ENCODE measurements around the gene SAC3D1. TPM values are rescaled to one million over a fixed set of nuclear protein-coding genes. Genes with fewer than 3 reads are reported as not detected.

Gene SAC3D1
- total and polyA plus RNA-seq, 2 of the 4 experiments (the other 2 are of a cell fraction) = 2.9 to 13.2 TPM

GRCh38 chr11:65066315-65066714 lies 25.3 kb downstream of the SAC3D1 start:
- Histone ChIP-seq H4K20me1 (ENCODE audit: insufficient read depth, low read length) (no peaks in the 10 kb centered on the region), H2BK120ac (ENCODE audit: low read depth, low read length) (no peak overlapping the region), H2AK5ac (ENCODE audit: low read depth, low read length) (no peak overlapping the region), H3K18ac (ENCODE audit: low read depth, low read length) (no peak overlapping the region), H2AFZ (replicated peaks; ENCODE audit: low read length, poor library complexity) (peak overlapping the region; percentile 33), H3K4me3 (ENCODE audit: insufficient read depth, low read depth, low read length) (no peak overlapping the region), H3K79me1 (ENCODE audit: low read depth in 1 of 2, low read length in 2 of 2) (no peaks in the 10 kb centered on the region), H3K14ac (replicated peaks; ENCODE audit: low read depth, low read length) (no peak overlapping the region), H2BK15ac (ENCODE audit: low read depth, low read length) (no peak overlapping the region), H4K8ac (ENCODE audit: low read depth in 2 of 2, low read length in 2 of 2) (no peak overlapping the region), H3K9ac (ENCODE audit: low read depth, low read length) (no peak overlapping the region), H4K91ac (ENCODE audit: insufficient read depth, low read depth, low read length) (no peak overlapping the region), H4K5ac (ENCODE audit: low read depth, low read length) (no peak overlapping the region), H2BK5ac (ENCODE audit: low read depth, low read length, poor library complexity, severe bottlenecking) (no peak overlapping the region), H3K27me3 (ENCODE audit: control insufficient read depth, insufficient read depth, low read length) (peaks cover 8% of the 10 kb centered on the region; the same call in 1 of the 2 replicates), H3K4me2 (ENCODE audit: low read depth, low read length) (no peak overlapping the region), H2BK20ac (ENCODE audit: low read depth, low read length) (no peak overlapping the region), H3K9me3 (ENCODE audit: control insufficient read depth, insufficient read depth, low read length) (no peaks in the 10 kb centered on the region), H3K9me1 (ENCODE audit: insufficient read depth, low read length) (no peaks in the 10 kb centered on the region), H3K23ac (ENCODE audit: low read depth, low read length) (no peak overlapping the region), H3K36me3 (ENCODE audit: control insufficient read depth, insufficient read depth, low read length) (no peaks in the 10 kb centered on the region), H3K4me1 (ENCODE audit: control insufficient read depth, insufficient read depth, low read length) (no peaks in the 10 kb centered on the region), H3K27ac (ENCODE audit: insufficient read depth, low read length) (no peak overlapping the region), H3K4ac (ENCODE audit: low read depth, low read length) (no peak overlapping the region), H3K56ac (ENCODE audit: extremely low read depth, insufficient read depth, low read length) (no peak overlapping the region), H2AK9ac (replicated peaks; ENCODE audit: low read depth, low read length, poor library complexity) (no peak overlapping the region)
- dilution Hi-C loops (cut with HindIII; ENCODE audit: low sequenced_read_pairs, unreplicated experiment) = no loop called here
- ChIA-PET CTCF (no interaction called here), POLR2A (ENCODE audit: unreplicated experiment) (no interaction called here)
- ATAC-seq (ENCODE audit: low read depth) (no peak), DNase-seq (no peak)
- intact Hi-C loops (cut with micrococcal nuclease) = no loop called here
- in situ Hi-C loops (cut with MboI; ENCODE audit: low sequenced_read_pairs) = no loop called here
- no TSS peak for BruUV-seq (replicated peaks)
- WGBS, 2 experiments (ENCODE audit: extremely low coverage in 2 of 2, insufficient read length in 1 of 2) = 63% methylated on average over 4 of the region's 11 CpGs; no CpG with 5 or more reads in 1 of the 2 experiments
- TF ChIP-seq CTCF (conservative IDR thresholded peaks at IDR 0.05; ENCODE audit: low read depth, low read length) (no peak), SMC3 (IDR thresholded peaks at IDR 0.05; ENCODE audit: low read depth, low read length) (no peak), MAZ (IDR thresholded peaks at IDR 0.05; ENCODE audit: borderline replicate concordance, low read depth, low read length) (no peak), RFX5 (IDR thresholded peaks at IDR 0.05; ENCODE audit: low read depth, low read length) (no peak), USF2 (IDR thresholded peaks at IDR 0.05; ENCODE audit: low read depth, low read length) (no peak), CEBPB (IDR thresholded peaks at IDR 0.05; ENCODE audit: low read depth, low read length) (no peak), CHD1 (IDR thresholded peaks at IDR 0.05; ENCODE audit: low read depth, low read length) (no peak)
